ENCODE results near the gene ADAMTSL3. TPM values are rescaled to one million over a fixed set of nuclear protein-coding genes. Genes with fewer than 3 reads are reported as not detected.

The ADAMTSL3 gene
- total RNA-seq, 1 donor = under 0.01 TPM

GRCh38 chr15:83655237-83655616 is 1.3 kb downstream of the ADAMTSL3 start:
- no peak overlapping the region for H3K4me3 ChIP-seq (ENCODE audit: low read depth, low read length)
- DNase-seq (ENCODE audit: low read depth) = no peak
- TF ChIP-seq CTCF (IDR thresholded peaks at IDR 0.05; ENCODE audit: insufficient read depth, low read depth, low read length) = no peak

- no peak for TF ChIP-seq CTCF (IDR thresholded peaks at IDR 0.05; ENCODE audit: insufficient read depth, low read depth, low read length)
- DNase-seq (ENCODE audit: low read depth) = no peak
- no peak overlapping the region for H3K4me3 ChIP-seq (ENCODE audit: low read depth, low read length)
These were observed 2.3 kb downstream of the ADAMTSL3 start for GRCh38 chr15:83656192-83656591.

GRCh38 chr15:83656943-83657528 is 3.1 kb downstream of the ADAMTSL3 start:
- no peak overlapping the region for H3K4me3 ChIP-seq (ENCODE audit: low read depth, low read length)
- DNase-seq (ENCODE audit: low read depth) = no peak
- TF ChIP-seq CTCF (IDR thresholded peaks at IDR 0.05; ENCODE audit: insufficient read depth, low read depth, low read length) = no peak

GRCh38 chr15:83657549-83657948 is 3.6 kb downstream of the ADAMTSL3 start:
- DNase-seq (ENCODE audit: low read depth) = no peak
- TF ChIP-seq CTCF (IDR thresholded peaks at IDR 0.05; ENCODE audit: insufficient read depth, low read depth, low read length) = peak; percentile 11
- no peak overlapping the region for H3K4me3 ChIP-seq (ENCODE audit: low read depth, low read length)

GRCh38 chr15:83658430-83659416 is 4.8 kb downstream of the ADAMTSL3 start:
- DNase-seq (ENCODE audit: low read depth) = no peak
- no peak for TF ChIP-seq CTCF (IDR thresholded peaks at IDR 0.05; ENCODE audit: insufficient read depth, low read depth, low read length)

GRCh38 chr15:83659417-83659812 is 5.5 kb downstream of the ADAMTSL3 start:
- H3K4me3 ChIP-seq (ENCODE audit: low read depth, low read length) = no peak overlapping the region
- DNase-seq (ENCODE audit: low read depth) = no peak
- no peak for TF ChIP-seq CTCF (IDR thresholded peaks at IDR 0.05; ENCODE audit: insufficient read depth, low read depth, low read length)

More at GRCh38 chr15:83658430-83659416, 4.8 kb downstream of the ADAMTSL3 start:
- H3K4me3 ChIP-seq (ENCODE audit: low read depth, low read length) = no peak overlapping the region

All from fibroblast of villous mesenchyme (primary cell).